Measurements from ENCODE around the gene CEP78. TPM values are rescaled to one million over a fixed set of nuclear protein-coding genes. Genes with fewer than 3 reads are reported as not detected.

CEP78 gene
- total RNA-seq, 2 donors from 2014 or later = 52.8 to 71.6 TPM

- Histone ChIP-seq H3K4me3 (ENCODE audit: low read length) (no peak overlapping the region), H3K9me3 (ENCODE audit: control insufficient read depth, low read length) (no peaks in the 10 kb centered on the region), H3K36me3 (ENCODE audit: control insufficient read depth, insufficient read depth, low read length) (peaks cover 62% of the 10 kb centered on the region), H3K9ac (ENCODE audit: extremely low read depth, low read length, poor library complexity, severe bottlenecking) (no peak overlapping the region), H3K4me1 (ENCODE audit: control insufficient read depth, insufficient read depth, low read length) (peaks cover 3% of the 10 kb centered on the region), H3K27me3 (ENCODE audit: control insufficient read depth, insufficient read depth, low read length, poor library complexity, severe bottlenecking) (no peaks in the 10 kb centered on the region), H3K27ac (ENCODE audit: low read depth, low read length) (no peak overlapping the region)
- TF ChIP-seq CTCF (conservative IDR thresholded peaks at IDR 0.05) = no peak
- H3K9me3 Mint-ChIP-seq = no peaks in the 10 kb centered on the region
- no peak overlapping the region for H3K4me3 Mint-ChIP-seq
- peaks cover 59% of the 10 kb centered on the region for H3K36me3 Mint-ChIP-seq (ENCODE audit: low read depth)
- no peak for DNase-seq
- no peak overlapping the region for H3K27ac Mint-ChIP-seq
- H3K4me1 Mint-ChIP-seq = peaks cover 6% of the 10 kb centered on the region
- no peaks in the 10 kb centered on the region for H3K27me3 Mint-ChIP-seq (ENCODE audit: insufficient read depth)
- WGBS, 2 experiments (ENCODE audit: insufficient coverage in 1 of 2, insufficient read length in 1 of 2) = 82 to 83% methylated on average over 3 of the region's 4 CpGs
Measured at GRCh38 chr9:78242041-78242440, 6.2 kb downstream of the CEP78 start.

- Histone ChIP-seq H3K9ac (ENCODE audit: extremely low read depth, low read length, poor library complexity, severe bottlenecking) (no peak overlapping the region), H3K9me3 (ENCODE audit: control insufficient read depth, low read length) (no peaks in the 10 kb centered on the region), H3K27me3 (ENCODE audit: control insufficient read depth, insufficient read depth, low read length, poor library complexity, severe bottlenecking) (no peaks in the 10 kb centered on the region), H3K27ac (ENCODE audit: low read depth, low read length) (no peak overlapping the region), H3K4me1 (ENCODE audit: control insufficient read depth, insufficient read depth, low read length) (no peaks in the 10 kb centered on the region), H3K36me3 (ENCODE audit: control insufficient read depth, insufficient read depth, low read length) (peaks cover 73% of the 10 kb centered on the region), H3K4me3 (ENCODE audit: low read length) (no peak overlapping the region)
- H3K4me3 Mint-ChIP-seq = no peak overlapping the region
- H3K27me3 Mint-ChIP-seq (ENCODE audit: insufficient read depth) = no peaks in the 10 kb centered on the region
- WGBS, 2 experiments (ENCODE audit: insufficient coverage in 1 of 2, insufficient read length in 1 of 2) = 86 to 98% methylated on average over 1 of the region's 1 CpG
- TF ChIP-seq CTCF (conservative IDR thresholded peaks at IDR 0.05) = no peak
- no peak overlapping the region for H3K27ac Mint-ChIP-seq
- DNase-seq = no peak
- H3K4me1 Mint-ChIP-seq = peaks cover 4% of the 10 kb centered on the region
- H3K36me3 Mint-ChIP-seq (ENCODE audit: low read depth) = peaks cover 67% of the 10 kb centered on the region
- H3K9me3 Mint-ChIP-seq = no peaks in the 10 kb centered on the region
Measured at GRCh38 chr9:78243130-78243529, 7.3 kb downstream of the CEP78 start.

DNA sequence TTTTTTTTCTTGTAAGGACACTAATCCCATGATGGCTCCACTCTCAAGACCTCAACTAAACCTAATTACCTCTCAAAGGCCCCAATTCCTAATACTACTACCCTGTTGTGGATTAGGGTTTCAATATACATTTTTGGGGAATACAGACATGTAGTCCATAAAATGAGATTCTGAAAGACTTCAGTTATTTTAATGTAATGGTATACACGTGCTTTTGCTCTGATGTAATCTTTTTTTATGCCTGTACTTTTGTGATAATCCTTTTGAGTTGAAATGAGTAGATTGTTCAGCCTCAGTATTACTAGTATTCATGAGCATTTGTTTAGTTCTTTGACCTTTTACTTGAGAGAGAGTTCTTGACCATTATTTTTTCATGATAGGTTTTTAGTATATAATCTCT is 9.5 kb downstream of the CEP78 start:
- Histone ChIP-seq H3K36me3 (ENCODE audit: control insufficient read depth, insufficient read depth, low read length) (peaks cover 86% of the 10 kb centered on the region), H3K27ac (ENCODE audit: low read depth, low read length) (no peak overlapping the region), H3K4me1 (ENCODE audit: control insufficient read depth, insufficient read depth, low read length) (no peaks in the 10 kb centered on the region), H3K9me3 (ENCODE audit: control insufficient read depth, low read length) (no peaks in the 10 kb centered on the region), H3K27me3 (ENCODE audit: control insufficient read depth, insufficient read depth, low read length, poor library complexity, severe bottlenecking) (no peaks in the 10 kb centered on the region), H3K9ac (ENCODE audit: extremely low read depth, low read length, poor library complexity, severe bottlenecking) (no peak overlapping the region), H3K4me3 (ENCODE audit: low read length) (no peak overlapping the region)
- no peaks in the 10 kb centered on the region for H3K27me3 Mint-ChIP-seq (ENCODE audit: insufficient read depth)
- DNase-seq = no peak
- no peaks in the 10 kb centered on the region for H3K9me3 Mint-ChIP-seq
- no peaks in the 10 kb centered on the region for H3K4me1 Mint-ChIP-seq
- 97% methylated on average over 1 of the region's 1 CpG; no CpG with 5 or more reads in 1 of the 2 experiments for WGBS, 2 experiments (ENCODE audit: insufficient coverage in 1 of 2, insufficient read length in 1 of 2)
- no peak for TF ChIP-seq CTCF (conservative IDR thresholded peaks at IDR 0.05)
- H3K36me3 Mint-ChIP-seq (ENCODE audit: low read depth) = peaks cover 66% of the 10 kb centered on the region
- no peak overlapping the region for H3K27ac Mint-ChIP-seq
- H3K4me3 Mint-ChIP-seq = no peak overlapping the region
